HG03025 (cell line): Measurements from ENCODE around the gene DOCK9.

Source experiments
- ATAC-seq: cut with Tn5 transposase; IDR thresholded peaks from one replicate; pipeline ENCODE4 v1.9.1; 2021; ENCODE audit warnings: mild to moderate bottlenecking, moderate library complexity; ENCODE audit not compliant: unreplicated experiment, low FRiP score

The DOCK9 gene

DNA sequence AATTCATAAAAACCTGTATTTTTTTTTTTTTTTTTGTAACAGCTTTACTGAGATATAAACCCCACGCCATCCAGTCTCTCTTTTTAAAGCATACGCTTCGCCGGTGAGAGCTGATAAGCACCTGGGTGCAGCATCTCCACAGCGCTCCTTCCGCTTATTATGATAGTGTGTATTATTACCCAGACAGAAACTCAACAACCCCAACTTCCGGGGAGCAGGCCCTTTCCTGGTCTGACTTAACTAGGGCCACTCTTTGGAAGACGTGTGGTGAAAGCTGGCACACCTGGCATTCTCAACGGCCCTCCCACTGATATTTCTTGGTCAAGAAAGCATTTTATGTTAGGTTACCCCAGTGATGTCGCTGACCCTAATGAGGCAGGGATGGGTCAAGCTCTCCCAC lies 173.9 kb downstream of the DOCK9 start:
- no peak for ATAC-seq

DNA sequence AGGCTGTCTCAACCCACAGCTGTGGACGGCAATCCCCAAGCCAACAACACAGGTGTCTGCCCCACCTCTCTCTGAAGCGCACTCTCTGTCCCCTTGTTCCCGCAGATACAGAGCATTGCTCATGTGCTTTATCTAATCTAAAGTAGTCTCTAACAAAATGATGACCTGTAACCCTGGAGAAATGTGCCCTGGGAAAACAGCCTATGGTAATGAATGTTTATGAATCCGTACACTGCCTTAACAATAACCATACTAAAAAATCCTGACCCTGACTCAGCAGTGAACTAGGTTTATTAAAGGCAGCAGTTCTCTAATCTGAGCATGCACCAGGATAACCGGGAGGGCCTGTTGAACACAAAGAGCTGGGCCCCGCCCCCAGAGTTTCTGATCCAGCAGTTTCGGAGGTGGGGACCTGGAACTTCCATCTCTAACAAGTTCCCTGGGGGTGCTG lies 174.7 kb downstream of the DOCK9 start:
- ATAC-seq = no peak

DNA sequence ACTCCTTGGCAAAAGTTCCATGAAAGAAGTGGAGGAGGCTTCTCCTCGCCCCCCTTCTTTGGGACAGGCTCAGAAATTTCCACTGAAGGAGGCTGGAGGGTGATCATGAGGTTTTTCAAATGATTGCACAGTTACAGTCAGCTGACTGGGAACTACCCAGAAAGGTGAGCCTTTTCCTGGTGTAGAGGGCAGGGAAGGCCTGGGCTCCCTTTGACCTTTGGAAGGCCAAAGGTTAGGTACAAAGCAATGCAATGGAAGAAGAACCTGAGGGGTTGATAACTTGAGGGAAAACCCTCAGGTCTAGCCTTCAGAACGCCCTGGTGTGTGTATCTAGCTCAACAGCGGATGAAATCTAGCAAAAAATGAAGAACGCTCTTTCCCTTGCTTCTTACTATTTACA lies 175.3 kb downstream of the DOCK9 start:
- no peak for ATAC-seq

DNA sequence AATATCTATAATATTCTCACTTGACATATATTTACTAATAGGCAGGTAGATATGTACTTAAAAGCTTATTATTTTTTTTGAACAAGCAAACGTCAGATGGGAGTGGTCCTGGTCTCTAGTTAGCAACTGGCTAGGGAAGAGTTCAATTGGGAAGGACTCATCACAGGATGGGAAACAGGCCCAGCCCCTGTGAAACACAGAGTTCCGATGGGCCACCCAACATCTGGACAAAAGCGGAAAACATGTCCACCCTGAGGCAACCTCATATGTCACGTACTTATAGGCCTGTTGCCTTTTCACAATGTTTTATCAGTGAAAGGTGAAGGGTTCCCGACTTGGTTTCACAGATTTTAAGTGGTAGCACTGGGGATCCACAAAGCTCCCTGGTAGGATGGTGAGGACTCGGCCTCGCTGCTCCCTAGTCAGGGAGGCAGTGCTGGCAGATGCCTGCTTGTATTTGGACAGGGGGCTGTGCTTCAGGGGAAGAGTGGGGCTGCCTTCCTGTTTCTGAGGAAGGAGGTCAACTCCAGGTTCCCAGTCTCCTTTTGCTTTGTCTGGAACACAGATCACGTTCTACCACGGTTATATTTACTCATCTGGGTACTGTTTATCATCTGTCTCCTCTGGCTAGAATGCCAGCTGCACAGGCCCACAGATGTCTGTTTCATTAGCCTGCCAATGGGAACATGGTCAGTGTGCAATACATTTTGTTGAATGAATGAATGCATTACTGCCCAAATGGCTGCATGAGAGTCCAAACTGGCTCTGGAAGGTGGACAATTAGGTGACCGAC lies 176.0 kb downstream of the DOCK9 start:
- ATAC-seq = no peak

DNA sequence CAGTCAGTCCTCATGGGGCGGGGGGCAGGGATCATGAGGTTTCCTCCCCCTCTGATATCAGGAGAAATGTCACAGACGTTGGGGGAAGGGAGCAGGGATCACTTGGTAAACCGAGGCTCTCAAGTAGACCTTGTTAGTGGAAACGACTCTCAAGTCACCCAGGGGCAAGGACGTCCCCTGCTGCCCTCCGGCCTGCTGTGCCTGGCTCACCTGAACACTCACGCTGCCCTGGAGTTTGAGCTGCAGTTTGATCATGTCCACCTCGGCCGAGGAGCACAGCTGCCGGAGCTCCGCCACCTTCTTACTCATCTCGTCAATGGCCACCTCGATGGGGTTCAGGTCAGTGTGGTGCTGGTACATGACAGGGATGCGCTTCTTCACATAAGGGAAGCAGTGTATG lies 177.8 kb downstream of the DOCK9 start:
- ATAC-seq = no peak

DNA sequence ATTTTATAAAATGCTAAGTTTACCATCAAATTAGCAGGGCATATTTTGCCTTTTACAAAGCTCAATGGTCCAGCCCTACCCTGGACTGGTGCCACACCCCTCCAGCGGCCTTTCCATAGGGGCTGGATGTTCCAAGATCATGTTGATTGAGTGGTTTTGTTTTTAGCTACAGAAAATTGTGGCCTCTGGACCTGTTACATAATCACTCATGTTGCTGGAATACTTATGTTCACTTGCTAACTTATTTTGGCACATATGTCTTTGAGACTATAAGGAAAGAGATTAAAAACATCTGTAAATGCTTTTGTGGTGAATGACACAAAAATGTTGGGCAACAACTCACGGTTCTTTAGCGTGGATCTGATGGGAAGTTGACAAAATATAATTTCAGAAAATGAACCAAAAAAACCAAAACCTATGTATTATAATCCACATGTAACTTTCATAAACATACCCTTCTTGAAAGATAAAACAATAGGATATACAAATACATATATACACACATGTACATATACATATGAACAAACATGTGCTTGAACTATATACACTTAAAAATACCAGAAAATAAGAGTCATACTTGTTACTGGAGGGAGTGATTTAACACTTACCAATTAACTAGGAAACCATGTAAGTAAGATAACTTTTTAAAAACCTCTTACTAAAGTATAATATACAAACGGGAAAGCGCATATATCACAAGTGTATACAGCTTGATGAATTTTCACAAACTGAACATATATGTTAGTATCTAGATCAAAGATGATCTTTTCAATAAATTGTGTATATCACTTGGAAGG lies 178.8 kb downstream of the DOCK9 start:
- no peak for ATAC-seq

DNA sequence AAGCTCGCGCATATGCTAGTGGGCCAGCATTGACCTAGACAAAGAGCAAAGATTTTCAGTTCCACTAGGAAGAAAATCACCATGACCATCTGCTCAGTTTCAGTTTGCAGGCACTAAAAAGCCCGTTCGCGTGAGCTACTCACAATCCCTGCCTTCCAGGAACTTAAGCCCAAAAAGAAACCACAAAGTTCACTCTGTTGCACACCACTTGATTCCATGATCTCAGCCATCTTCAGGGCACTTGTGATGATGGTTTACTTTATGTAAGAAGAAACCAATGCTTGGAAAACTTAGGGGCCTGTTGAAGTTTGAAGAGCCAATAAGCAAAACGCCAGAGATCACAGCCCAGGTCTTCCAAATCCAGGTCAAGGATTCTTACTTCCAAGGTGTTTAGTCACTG lies 180.4 kb downstream of the DOCK9 start:
- no peak for ATAC-seq

DNA sequence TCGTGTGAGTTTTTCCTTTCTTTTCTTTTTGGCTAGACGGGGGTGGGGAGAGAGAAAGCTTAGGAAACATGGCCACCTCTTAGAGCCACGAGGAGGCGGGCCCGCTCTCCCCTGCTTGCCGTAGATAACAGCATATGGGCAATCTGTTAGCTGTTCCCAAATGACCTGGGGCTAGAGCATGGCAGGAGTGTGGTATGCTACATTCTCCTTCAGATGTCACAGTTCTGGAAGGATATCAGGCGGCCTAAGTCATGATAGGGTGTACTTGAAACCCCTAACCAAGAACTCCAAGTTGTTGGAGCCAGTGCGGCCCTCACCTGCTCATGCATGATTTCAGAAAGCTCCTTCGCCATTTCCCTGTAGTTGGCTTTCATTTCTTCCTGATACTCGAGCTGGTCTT lies 181.1 kb downstream of the DOCK9 start:
- ATAC-seq = no peak

DNA sequence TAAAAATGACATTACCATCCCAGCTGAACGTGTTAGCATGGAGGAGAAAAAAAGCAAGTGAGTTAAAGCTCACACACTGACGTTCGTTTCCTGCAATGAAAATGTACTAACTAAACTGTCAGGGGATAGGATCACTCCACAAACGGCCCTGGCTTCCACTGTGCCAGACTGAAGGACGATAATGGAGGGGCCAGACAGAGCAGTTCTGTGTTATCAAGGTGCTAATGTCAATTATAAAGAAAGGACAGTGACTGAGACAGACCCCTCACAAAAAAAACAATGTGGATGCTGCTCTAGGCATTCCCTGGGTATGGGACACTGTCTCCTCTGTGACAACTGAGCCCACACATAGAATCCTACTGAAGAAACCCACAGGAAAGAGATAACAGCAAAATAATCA lies 181.7 kb downstream of the DOCK9 start:
- no peak for ATAC-seq

DNA sequence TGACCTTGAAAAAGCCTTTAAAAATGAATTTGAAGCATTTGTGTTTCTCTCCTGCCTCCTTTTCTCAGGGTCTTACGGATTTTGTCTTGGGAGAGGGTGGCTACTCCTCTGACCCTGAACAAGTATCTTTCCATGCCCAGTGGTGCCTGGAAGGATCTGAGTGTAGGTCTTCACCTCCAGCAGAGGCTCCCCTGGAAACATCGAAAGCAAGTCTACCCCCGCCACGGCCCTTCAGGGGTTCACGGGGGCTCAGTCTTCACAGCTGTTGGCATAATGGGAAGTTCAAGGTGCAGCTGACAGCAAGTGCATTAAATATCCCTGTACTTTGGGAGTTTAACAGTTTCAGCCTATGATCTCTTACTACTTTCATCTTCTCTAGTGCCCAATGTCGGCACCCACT lies 182.6 kb downstream of the DOCK9 start:
- ATAC-seq = no peak

DNA sequence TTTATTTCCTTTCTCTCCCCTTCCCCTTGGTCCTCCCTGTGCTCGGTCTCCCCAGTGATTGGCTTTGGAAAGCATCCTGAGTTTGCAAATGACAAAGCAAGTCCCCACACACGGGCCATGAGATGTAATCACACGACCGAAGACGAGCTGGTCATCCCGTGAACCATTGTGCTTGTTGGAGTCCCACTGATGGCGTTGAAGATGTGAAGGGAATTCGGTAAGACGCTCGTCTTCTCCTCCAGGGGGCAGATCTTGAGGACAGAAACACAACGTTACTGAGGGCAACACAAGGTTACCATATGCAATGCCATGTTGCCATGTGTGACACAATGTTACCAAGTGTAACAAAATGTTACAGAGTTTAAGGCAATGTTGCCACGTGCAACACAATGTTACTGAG lies 183.4 kb downstream of the DOCK9 start:
- ATAC-seq = no peak

DNA sequence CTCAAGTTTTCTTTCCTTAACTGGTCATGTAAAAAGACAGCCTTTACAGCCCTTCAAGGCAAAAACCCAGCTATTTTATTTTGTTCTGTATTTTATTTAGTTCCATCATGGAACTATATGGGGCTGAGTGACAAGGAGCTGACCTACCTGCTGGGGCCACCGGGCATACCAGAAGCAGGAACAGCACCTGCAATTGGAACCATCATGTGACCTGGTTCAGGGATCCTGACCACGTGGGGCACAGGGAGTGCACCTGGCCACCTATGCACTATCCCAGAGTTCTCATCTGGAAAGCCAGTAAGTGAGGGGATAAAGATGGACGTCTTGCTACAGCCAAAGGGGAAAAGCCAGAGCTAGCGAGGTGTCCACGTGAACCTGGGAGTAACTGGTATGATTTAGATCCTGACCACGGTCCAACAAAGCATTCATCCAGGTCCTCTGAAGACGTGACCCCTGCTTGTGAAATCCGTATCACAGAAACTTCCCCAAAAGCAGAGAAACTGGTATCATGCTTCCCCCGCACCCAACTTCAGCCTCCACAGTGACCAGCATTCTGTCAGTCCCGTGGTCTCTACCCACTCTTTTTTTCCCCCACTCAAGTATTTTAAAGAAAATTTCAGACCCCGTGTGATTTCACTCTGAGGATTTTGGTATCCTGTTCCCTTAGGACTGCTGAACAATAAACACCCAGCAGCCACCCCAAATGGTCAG lies 184.9 kb downstream of the DOCK9 start:
- no peak for ATAC-seq

DNA sequence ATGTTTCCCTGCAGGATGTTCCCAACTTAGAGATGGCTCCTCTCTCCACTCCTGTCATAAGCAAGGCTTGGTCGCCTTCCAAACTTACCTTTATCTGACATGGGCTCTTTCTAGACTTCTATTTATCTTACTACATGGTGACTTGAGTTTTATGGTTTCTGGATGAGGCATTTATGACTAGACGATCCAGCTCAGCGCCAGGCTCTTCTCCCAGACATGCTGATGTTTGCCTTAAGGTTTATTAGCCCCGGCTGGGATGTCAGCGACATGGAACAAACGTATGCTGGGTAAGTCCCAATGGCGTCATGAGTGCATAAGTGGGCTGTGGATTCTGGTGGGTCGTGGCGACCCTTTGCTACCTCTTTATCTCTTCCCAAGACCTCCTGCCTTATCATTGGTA lies 185.5 kb downstream of the DOCK9 start:
- no peak for ATAC-seq

DNA sequence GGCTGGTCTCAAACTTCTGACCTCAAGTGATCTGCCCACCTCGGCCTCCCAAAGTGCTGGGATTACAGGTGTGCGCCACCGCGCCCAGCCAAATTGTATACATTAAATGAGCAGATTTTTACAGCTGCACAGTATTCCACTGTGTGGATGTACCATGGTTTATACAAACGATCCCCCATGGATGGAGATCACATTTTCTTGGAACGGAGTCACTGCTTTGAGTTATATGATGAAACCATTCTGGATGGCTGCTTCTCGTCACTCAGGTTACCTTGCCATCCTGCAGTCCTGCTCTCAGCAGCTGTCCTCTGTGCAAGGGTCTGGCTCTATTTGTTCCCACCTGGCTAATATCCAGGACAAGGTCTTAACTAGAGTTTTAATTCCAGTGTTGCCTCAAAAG lies 186.3 kb downstream of the DOCK9 start:
- no peak for ATAC-seq

DNA sequence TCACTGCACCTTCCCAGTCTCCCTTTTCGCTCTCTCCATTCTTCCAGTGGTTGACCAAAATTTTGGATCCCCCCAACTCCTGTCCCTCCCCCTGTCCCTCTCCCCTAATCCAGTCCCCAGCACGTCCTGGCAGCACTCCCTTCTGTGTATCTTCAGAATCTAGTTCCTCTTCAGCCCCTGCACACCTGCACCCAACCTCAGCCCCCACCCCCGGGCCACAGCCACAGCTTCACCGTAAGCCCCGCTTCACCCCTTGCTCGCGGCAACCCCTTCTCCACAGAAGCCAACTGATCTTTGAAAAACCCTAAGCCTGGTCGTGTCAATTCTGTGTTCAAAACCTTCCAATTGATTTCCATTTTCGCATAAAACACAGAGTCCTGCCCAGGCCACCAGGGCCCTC lies 189.9 kb downstream of the DOCK9 start:
- ATAC-seq = no peak

DNA sequence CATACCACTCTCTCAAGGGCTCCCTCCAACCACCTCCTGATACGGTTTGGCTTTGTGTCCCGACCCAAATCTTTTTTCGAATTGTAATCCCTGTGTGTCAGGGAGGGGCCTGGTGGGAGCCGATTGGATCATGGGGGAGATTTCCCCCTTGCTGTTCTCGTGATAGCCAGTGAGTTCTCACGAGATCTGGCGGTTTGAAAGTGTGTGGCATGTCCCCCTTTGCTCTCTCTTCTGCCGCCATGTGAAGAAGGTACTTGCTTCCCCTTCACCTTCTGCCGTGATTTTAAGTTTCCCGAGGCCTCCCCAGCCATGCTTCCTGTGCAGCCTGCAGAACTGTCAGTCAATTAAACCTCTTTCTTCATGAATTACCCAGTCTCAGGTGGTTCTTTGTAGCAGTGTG lies 190.7 kb downstream of the DOCK9 start:
- ATAC-seq = no peak

DNA sequence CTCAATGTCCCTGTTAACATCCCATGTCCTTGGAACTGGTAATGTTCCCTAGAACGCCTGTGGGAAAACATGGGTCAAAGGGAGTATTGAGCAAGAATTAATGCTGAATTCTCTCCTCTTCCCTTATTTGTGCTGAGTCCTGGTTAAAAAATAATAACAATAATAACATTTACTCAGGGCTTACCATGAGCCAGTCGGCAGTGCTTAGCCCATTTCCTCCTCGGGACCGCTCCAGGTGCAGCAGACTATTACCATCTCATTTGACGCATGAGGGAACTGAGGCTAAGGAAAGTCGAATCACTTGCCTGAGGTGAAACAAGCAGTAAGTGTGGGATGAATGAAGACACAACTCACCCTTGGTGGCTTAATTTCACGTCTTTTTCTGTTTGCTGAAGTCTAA lies 191.8 kb downstream of the DOCK9 start:
- no peak for ATAC-seq

DNA sequence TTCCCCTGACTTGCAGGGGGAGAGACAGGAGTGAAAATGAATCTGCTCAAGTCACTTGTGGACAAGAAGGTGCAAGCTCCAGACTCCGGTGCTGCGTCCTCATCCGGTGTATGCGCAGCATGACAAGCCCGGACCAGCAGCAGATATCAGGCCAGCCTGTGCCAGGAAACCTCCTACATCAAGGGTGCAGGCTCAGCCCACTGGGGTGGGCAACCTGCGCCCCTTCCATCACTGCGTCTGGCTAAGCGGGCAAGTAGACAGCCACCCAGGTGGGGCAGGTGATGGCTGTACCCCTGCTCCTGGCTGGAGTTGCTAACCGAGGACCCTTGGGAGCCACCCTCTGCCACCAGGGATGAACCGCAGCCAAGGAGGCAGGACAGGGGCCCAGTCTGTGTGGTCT lies 192.5 kb downstream of the DOCK9 start:
- no peak for ATAC-seq

DNA sequence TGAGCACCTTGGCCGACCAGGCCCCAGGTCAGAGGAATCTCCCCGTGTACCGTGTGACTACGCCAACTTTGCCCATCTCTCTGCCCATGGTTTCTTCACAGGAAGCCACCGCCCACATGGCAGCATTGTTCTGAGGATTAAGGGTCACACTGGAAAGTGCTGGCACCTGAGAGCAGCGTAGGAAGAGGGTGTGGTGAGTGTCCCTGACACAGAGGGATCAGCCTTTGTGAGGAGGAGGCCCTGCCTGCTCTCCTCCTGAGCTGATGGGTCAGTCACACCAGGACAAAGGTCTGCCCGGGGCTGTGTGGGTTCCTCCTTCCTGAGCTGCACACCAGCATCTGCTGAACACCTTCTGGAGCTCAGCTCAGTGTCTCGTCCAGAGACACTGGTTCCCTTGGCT lies 193.2 kb downstream of the DOCK9 start:
- ATAC-seq = no peak

DNA sequence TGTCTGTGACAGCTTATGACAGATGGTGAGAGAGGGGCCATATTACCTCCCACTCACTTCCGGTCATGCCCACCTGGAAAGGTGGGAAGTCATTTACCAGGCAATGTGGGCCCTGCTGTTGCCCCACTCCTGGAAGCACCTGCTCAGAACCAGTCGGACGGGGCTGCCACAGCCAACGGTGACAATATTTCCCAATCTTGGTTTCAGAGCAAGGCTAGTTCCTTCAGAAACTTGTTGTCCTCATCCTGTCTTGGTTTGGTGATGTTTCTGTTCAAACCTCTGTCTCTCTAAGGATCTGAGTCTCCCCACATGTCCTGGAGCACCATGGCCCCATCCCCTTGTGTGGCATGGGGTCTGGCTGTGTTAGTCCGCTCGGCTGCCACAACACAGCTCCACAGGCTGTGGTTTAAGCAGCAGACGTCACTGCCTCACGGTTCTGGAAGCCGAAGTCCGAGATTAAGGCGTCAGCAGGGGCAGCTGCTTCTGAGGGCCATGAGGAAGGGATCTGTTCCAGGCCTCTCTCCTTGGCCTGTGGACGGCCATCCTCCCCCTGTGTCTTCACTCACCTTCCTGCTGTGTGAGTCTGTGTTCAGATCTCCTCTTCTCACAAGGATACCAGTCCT lies 193.9 kb downstream of the DOCK9 start:
- no peak for ATAC-seq

DNA sequence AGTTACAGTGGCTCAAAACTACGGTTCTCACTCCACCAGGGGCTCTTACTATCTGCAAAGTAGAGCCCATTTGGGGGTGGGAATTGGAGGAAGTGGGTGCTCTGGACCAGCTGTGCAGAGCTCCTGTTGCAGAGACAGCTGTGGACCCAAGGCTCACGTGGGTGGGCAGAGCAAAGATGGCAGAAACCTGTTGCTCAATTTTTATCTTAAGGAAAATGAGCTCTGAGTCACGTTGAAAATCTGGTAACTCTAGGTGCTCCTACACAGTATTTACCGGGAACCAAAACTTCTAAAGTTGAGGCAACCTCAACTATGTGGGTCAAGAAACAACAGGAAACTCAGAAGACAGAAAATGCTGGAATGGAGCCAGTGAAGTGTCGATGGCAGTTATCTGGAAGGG lies 195.2 kb downstream of the DOCK9 start:
- ATAC-seq = no peak
